CD4-positive, alpha-beta T cell (primary cell): Measurements from ENCODE around the gene MOGAT2. TPM values are rescaled to one million over a fixed set of nuclear protein-coding genes. Genes with fewer than 3 reads are reported as not detected.
A peak's percentile ranks its signal among the peaks of the same experiment; 100 is the strongest.

ENCODE experiments used
- ATAC-seq: fragments of 200-7000 bp; cut with Tn5 transposase; one replicate; pipeline ENCODE4 v1.10.0; 2022; ENCODE audit warnings: mild to moderate bottlenecking; ENCODE audit not compliant: poor library complexity
- CTCF ChIA-PET: fragments of 350-600 bp; sonication (Branson Sonifier 250); formaldehyde crosslinking; loops from one replicate; lab custom pipeline; 2021; ENCODE audit warnings: antibody characterized with exemption, inconsistent platforms; lab: Charles Lee
- POLR2A ChIA-PET: fragments of 350-600 bp; sonication (Branson Sonifier 250); formaldehyde crosslinking; loops from one replicate; lab custom pipeline; 2021; ENCODE audit warnings: antibody characterized with exemption, inconsistent platforms; lab: Charles Lee
- DNase-seq, 14 experiments: peaks; one replicate each; pipeline ENCODE4 v3.0.0-alpha.2; 2013 to 2020; ENCODE audit warnings: mixed read lengths in 2 of 14
- H3K27ac ChIP-seq, 2 donors: one replicate each; pipeline versions ENCODE4 v1.5.1 to v1.7.0; 2013; ENCODE audit warnings: low read length in 2 of 2, low read depth in 1 of 2, mild to moderate bottlenecking in 1 of 2
- H3K27me3 ChIP-seq, 2 experiments: 1 replicate in 1 of 2; 2 replicates in 1 of 2; pipeline versions ENCODE4 v1.6.1 to v1.7.0; 2013; ENCODE audit warnings: low read length in 2 of 2, control low read depth in 1 of 2, mild to moderate bottlenecking in 1 of 2, moderate library complexity in 1 of 2; ENCODE audit not compliant: insufficient read depth in 2 of 2, control insufficient read depth in 1 of 2
- H3K36me3 ChIP-seq: one replicate; pipeline ENCODE4 v1.6.1; 2013; ENCODE audit warnings: low read length, control low read depth; ENCODE audit not compliant: insufficient read depth
- H3K4me1 ChIP-seq: one replicate; pipeline ENCODE4 v1.6.1; 2013; ENCODE audit warnings: low read length, control low read depth; ENCODE audit not compliant: insufficient read depth
- H3K4me3 ChIP-seq: one replicate; pipeline ENCODE4 v1.5.1; 2013; ENCODE audit warnings: mild to moderate bottlenecking, low read length, moderate library complexity
- H3K9me3 ChIP-seq, 2 experiments: 1 replicate in 1 of 2; 2 replicates in 1 of 2; pipeline versions ENCODE4 v1.6.1 to v1.7.0; 2013; ENCODE audit warnings: low read length in 2 of 2, mild to moderate bottlenecking in 2 of 2, control low read depth in 1 of 2, moderate library complexity in 1 of 2; ENCODE audit not compliant: control insufficient read depth in 1 of 2, insufficient read depth in 1 of 2
- H3K27ac Mint-ChIP-seq: one replicate; pipeline ENCODE4 v1.8.0; 2020; ENCODE audit warnings: mixed read lengths
- H3K27me3 Mint-ChIP-seq: one replicate; pipeline ENCODE4 v1.8.0; 2021; ENCODE audit warnings: mixed read lengths
- H3K36me3 Mint-ChIP-seq: one replicate; pipeline ENCODE4 v1.8.0; 2021; ENCODE audit warnings: low read depth, mixed read lengths
- H3K4me1 Mint-ChIP-seq: one replicate; pipeline ENCODE4 v1.8.0; 2021; ENCODE audit warnings: low read depth, mixed read lengths
- H3K4me3 Mint-ChIP-seq: one replicate; pipeline ENCODE4 v1.8.0; 2020; ENCODE audit warnings: mild to moderate bottlenecking, mixed read lengths
- H3K9me3 Mint-ChIP-seq: one replicate; pipeline ENCODE4 v1.8.0; 2020; ENCODE audit warnings: mixed read lengths
- CTCF ChIP-seq: fragments of 200-600 bp; IDR thresholded peaks from one replicate; pipeline ENCODE4 v1.8.0; 2022; ENCODE audit warnings: antibody characterized with exemption, mild to moderate bottlenecking
- intact Hi-C, 2 experiments: fragments of 100-400 bp; cut with DNase I in 1 of 2; cut with micrococcal nuclease in 1 of 2; formaldehyde crosslinking; loops; one replicate each; pipeline versions ENCODE4 v1.15.1 to v1.9.0; 2023 to 2025; cut with DNase I, micrococcal nuclease
- total RNA-seq, 174 experiments: library from RNA in 2 of 174; stranded (reverse) in 2 of 174; gene quantifications; one replicate each; pipeline ENCODE4 v1.2.3 and lab custom pipeline; 2021 to 2026

The MOGAT2 gene
- total RNA-seq, 2 experiments from 2014 or later, result not detected

- no peak for TF ChIP-seq CTCF
- Mint-ChIP-seq H3K27ac (no peak overlapping the region), H3K9me3 (no peaks in the 10 kb centered on the region), H3K27me3 (peaks cover 33% of the 10 kb centered on the region), H3K36me3 (no peaks in the 10 kb centered on the region), H3K4me3 (peak overlapping the region; percentile 76), H3K4me1 (peaks cover 20% of the 10 kb centered on the region)
- Histone ChIP-seq H3K4me3 (peak overlapping the region; percentile 55), H3K27me3 (peaks cover 13 to 15% of the 10 kb centered on the region in 2 experiments), H3K36me3 (no peaks in the 10 kb centered on the region), H3K27ac (no peak overlapping the region), H3K9me3 (no peaks in the 10 kb centered on the region), H3K4me1 (peaks cover 33% of the 10 kb centered on the region)
- ChIA-PET CTCF (no interaction called here), POLR2A (no interaction called here)
- ATAC-seq (no peak), DNase-seq (peak in 1 of 14 experiments; percentile 11)
- intact Hi-C loops, result no loop called here
Measured at GRCh38 chr11:75768909-75769771, 51.5 kb downstream of the MOGAT2 start.

GRCh38 chr11:75770102-75770501 lies 52.5 kb downstream of the MOGAT2 start:
- no peak for DNase-seq
- Histone ChIP-seq H3K36me3 (no peaks in the 10 kb centered on the region), H3K9me3 (no peaks in the 10 kb centered on the region), H3K4me3 (no peak overlapping the region), H3K27ac (no peak overlapping the region), H3K4me1 (peaks cover 34% of the 10 kb centered on the region), H3K27me3 (peaks cover 13 to 15% of the 10 kb centered on the region in 2 experiments)
- intact Hi-C loops, result no loop called here
- TF ChIP-seq CTCF, result no peak
- Mint-ChIP-seq H3K9me3 (no peaks in the 10 kb centered on the region), H3K4me3 (peak overlapping the region; percentile 76), H3K36me3 (no peaks in the 10 kb centered on the region), H3K27ac (no peak overlapping the region), H3K4me1 (peaks cover 20% of the 10 kb centered on the region), H3K27me3 (peaks cover 33% of the 10 kb centered on the region)
- ChIA-PET CTCF (interaction anchor here (0.6 kb wide), 1 partner anchor 783 kb away, joined by 3 read pairs; no protein-coding TSS in a partner anchor), POLR2A (no interaction called here)
- ATAC-seq, result no peak

GRCh38 chr11:75771646-75772410 lies 54.2 kb downstream of the MOGAT2 start:
- peaks cover 34% of the 10 kb centered on the region for H3K4me1 ChIP-seq
- peak in 2 of 14 experiments; percentile 64 to 73 for DNase-seq
- POLR2A ChIA-PET, result no interaction called here

More at GRCh38 chr11:75771646-75772410, 54.2 kb downstream of the MOGAT2 start:
- Mint-ChIP-seq H3K9me3 (no peaks in the 10 kb centered on the region), H3K4me1 (peaks cover 20% of the 10 kb centered on the region), H3K27ac (no peak overlapping the region), H3K36me3 (no peaks in the 10 kb centered on the region), H3K27me3 (peaks cover 30% of the 10 kb centered on the region), H3K4me3 (no peak overlapping the region)
- Histone ChIP-seq H3K27me3 (peaks cover 13 to 15% of the 10 kb centered on the region in 2 experiments), H3K36me3 (no peaks in the 10 kb centered on the region), H3K9me3 (no peaks in the 10 kb centered on the region), H3K4me3 (no peak overlapping the region), H3K27ac (no peak overlapping the region)
- TF ChIP-seq CTCF, result no peak
- ATAC-seq, result no peak
- CTCF ChIA-PET, result no interaction called here
- intact Hi-C loops, result no loop called here
